Upper lobe of left lung (tissue), 4 donors: ENCODE data around the gene GCK.

ENCODE experiments used
- CTCF ChIP-seq, 6 experiments: fragments of 450-650 bp in 4 of 6; fragments of 200-600 bp in 2 of 6; sonication (generic) in 2 of 6; IDR thresholded peaks; one replicate each; pipeline ENCODE4 v1.5.1; 2016 to 2019; ENCODE audit warnings: antibody characterized with exemption in 6 of 6
- EP300 ChIP-seq, 4 donors: sonication (generic); formaldehyde crosslinking; IDR thresholded peaks; one replicate each; pipeline ENCODE4 v1.5.1; 2017; ENCODE audit warnings: antibody characterized with exemption in 4 of 4, control low read depth in 2 of 4
- POLR2A ChIP-seq, 4 donors: fragments of 450-650 bp; IDR thresholded peaks; one replicate each; pipeline ENCODE4 v1.5.1; 2016 to 2017; ENCODE audit warnings: antibody characterized with exemption in 4 of 4, mild to moderate bottlenecking in 2 of 4
- POLR2AphosphoS5 ChIP-seq, 2 donors: sonication (generic); formaldehyde crosslinking; IDR thresholded peaks; one replicate each; pipeline ENCODE4 v1.5.1; 2017; ENCODE audit warnings: antibody characterized with exemption in 2 of 2

GRCh38 chr7:44142028-44142427, 47.2 kb downstream of the GCK start:
- TF ChIP-seq POLR2A (IDR thresholded peaks at IDR 0.05) = no peak
- no peak for TF ChIP-seq CTCF (IDR thresholded peaks at IDR 0.05)
- TF ChIP-seq EP300 (IDR thresholded peaks at IDR 0.05) = no peak
- no peak for TF ChIP-seq POLR2AphosphoS5 (IDR thresholded peaks at IDR 0.05)
